HG03066 (cell line): ENCODE measurements around the gene S100A14.

Experiments
- ATAC-seq: cut with Tn5 transposase; IDR thresholded peaks from one replicate; pipeline ENCODE4 v1.9.1; 2021; ENCODE audit warnings: low read depth; ENCODE audit not compliant: unreplicated experiment

S100A14 gene

GRCh38 chr1:153617663-153618062 is 1.5 kb upstream of the S100A14 start:
- no peak for ATAC-seq

GRCh38 chr1:153616917-153617311 is 789 bp upstream of the S100A14 start:
- ATAC-seq: no peak

GRCh38 chr1:153615406-153615805 is 719 bp downstream of the S100A14 start:
- ATAC-seq: no peak

- ATAC-seq: no peak
Observed at GRCh38 chr1:153614906-153615305, 1.2 kb downstream of the S100A14 start.

GRCh38 chr1:153614189-153614900 is 1.8 kb downstream of the S100A14 start:
- ATAC-seq: no peak

- no peak for ATAC-seq
Observed at GRCh38 chr1:153613406-153613805, 2.7 kb downstream of the S100A14 start.

- no peak for ATAC-seq
Observed at GRCh38 chr1:153612755-153613331, 3.3 kb downstream of the S100A14 start, which contains the start of gene S100A16. S100A16 (minus strand) TSS chr1:153613137; CDS start chr1:153608151, 4,986 bp downstream.

GRCh38 chr1:153612111-153612754 is 3.9 kb downstream of the S100A14 start:
- no peak for ATAC-seq

GRCh38 chr1:153611356-153611755 is 4.8 kb downstream of the S100A14 start:
- ATAC-seq: no peak

- ATAC-seq: no peak
Observed at GRCh38 chr1:153610811-153611301, 5.3 kb downstream of the S100A14 start.

GRCh38 chr1:153610334-153610733 is 5.8 kb downstream of the S100A14 start:
- ATAC-seq: no peak

GRCh38 chr1:153609585-153609907 is 6.6 kb downstream of the S100A14 start:
- ATAC-seq: no peak

GRCh38 chr1:153608742-153609584 is 7.2 kb downstream of the S100A14 start:
- no peak for ATAC-seq

- ATAC-seq: no peak
Observed at GRCh38 chr1:153608089-153608682, 7.9 kb downstream of the S100A14 start.

- ATAC-seq: no peak
Observed at GRCh38 chr1:153607381-153607780, 8.7 kb downstream of the S100A14 start.

GRCh38 chr1:153606194-153606593 is 9.9 kb downstream of the S100A14 start:
- ATAC-seq: no peak

GRCh38 chr1:153602749-153603148 is 13.4 kb downstream of the S100A14 start:
- no peak for ATAC-seq

GRCh38 chr1:153599847-153600246 is 16.3 kb downstream of the S100A14 start:
- ATAC-seq: no peak

GRCh38 chr1:153598309-153599172 is 17.6 kb downstream of the S100A14 start:
- ATAC-seq: peak; percentile 91

- no peak for ATAC-seq
Observed at GRCh38 chr1:153597206-153597605, 18.9 kb downstream of the S100A14 start.
